Spleen (tissue), 11 donors: Measurements from ENCODE around the gene ITIH4. TPM values are rescaled to one million over a fixed set of nuclear protein-coding genes. Genes with fewer than 3 reads are reported as not detected.
A peak's percentile ranks its signal among the peaks of the same experiment; 100 is the strongest.

Source experiments
- DNase-seq: peaks from one replicate; pipeline ENCODE4 v3.0.0-alpha.2; 2020
- H3K27ac ChIP-seq, 8 donors: fragments of 200-600 bp; sonication (generic) in 7 of 8; 1 replicate in 4 of 8; 2 replicates in 4 of 8; pipeline versions ENCODE4 v1.5.0 to v1.8.0; 2016 to 2021; ENCODE audit warnings: inconsistent platforms in 4 of 8, mild to moderate bottlenecking in 4 of 8, moderate library complexity in 1 of 8
- H3K27me3 ChIP-seq, 7 donors: fragments of 200-600 bp; sonication (generic) in 6 of 7; replicated peaks in 1 of 7; 1 replicate in 4 of 7; 2 replicates in 3 of 7; pipeline versions ENCODE4 v1.5.0 to v1.8.0; 2016 to 2021; ENCODE audit warnings: inconsistent platforms in 3 of 7, mild to moderate bottlenecking in 1 of 7
- H3K36me3 ChIP-seq, 6 donors: fragments of 200-600 bp; sonication (generic) in 5 of 6; 1 replicate in 4 of 6; 2 replicates in 2 of 6; pipeline versions ENCODE4 v1.5.0 to v1.8.0; 2016 to 2021; ENCODE audit warnings: inconsistent platforms in 2 of 6
- H3K4me1 ChIP-seq, 6 donors: fragments of 200-600 bp; sonication (generic) in 5 of 6; 1 replicate in 3 of 6; 2 replicates in 3 of 6; pipeline versions ENCODE4 v1.5.0 to v1.8.0; 2016 to 2021; ENCODE audit warnings: inconsistent platforms in 3 of 6
- H3K4me3 ChIP-seq, 8 donors: fragments of 200-600 bp; sonication (generic) in 7 of 8; 1 replicate in 4 of 8; 2 replicates in 4 of 8; pipeline versions ENCODE4 v1.5.0 to v1.8.0; 2016 to 2021; ENCODE audit warnings: inconsistent platforms in 4 of 8, mild to moderate bottlenecking in 4 of 8, moderate library complexity in 2 of 8
- H3K9me3 ChIP-seq, 8 donors: fragments of 200-600 bp; sonication (generic) in 7 of 8; 1 replicate in 4 of 8; 2 replicates in 4 of 8; pipeline versions ENCODE4 v1.5.0 to v1.8.0; 2016 to 2021; ENCODE audit warnings: inconsistent platforms in 4 of 8
- POLR2A ChIP-seq, 3 donors: fragments of 450-650 bp; IDR thresholded peaks; one replicate each; pipeline ENCODE4 v1.5.1; 2017; ENCODE audit warnings: antibody characterized with exemption in 3 of 3, mild to moderate bottlenecking in 1 of 3
- POLR2AphosphoS5 ChIP-seq, 3 donors: sonication (generic); formaldehyde crosslinking; IDR thresholded peaks; one replicate each; pipeline ENCODE4 v1.5.1; 2017; ENCODE audit warnings: antibody characterized with exemption in 3 of 3
- WGBS, 5 donors: extraction: QIAGEN DNeasy Blood & Tissue Kit in 3 of 5; methylation state at CpG; one replicate each; pipeline versions ENCODE4 v1.1.5 to v1.1.7; 2013 to 2018; 5-methylcytosine and 5-hydroxymethylcytosine counted together
- intact Hi-C: fragments of 100-400 bp; cut with DNase I; formaldehyde crosslinking; loops from one replicate; pipeline ENCODE4 v1.15.0; 2023; ENCODE audit warnings: low total_unique reads
- polyA plus RNA-seq, 3 donors: library from polyadenylated mRNA; stranded (reverse); fragments of 200-250 nt; gene quantifications; one replicate each; pipeline ENCODE4 v1.2.1, GENCODE V29; 2013
- total RNA-seq, 7 donors: library from RNA; depleted of rRNA in 3 of 7; stranded (reverse); fragments of >200 nt in 3 of 7; fragmentation: NEBNext Ultra II Directional in 4 of 7; extraction: Animal tissue kit (Norgen Biotek cat#: 25700) in 4 of 7; gene quantifications; one replicate each; pipeline versions ENCODE4 v1.1.0 to v1.2.1, GENCODE V29; 2016 to 2021
- TF ChIP-seq, protein P1 (sequence below), 11 experiments: fragments of 200-600 bp in 7 of 11; fragments of 450-650 bp in 4 of 11; sonication (generic) in 4 of 11; IDR thresholded peaks in 8 of 11; conservative IDR thresholded peaks in 3 of 11; 1 replicate in 7 of 11; 2 replicates in 4 of 11; pipeline versions ENCODE4 v1.4.0 to v1.8.0; 2016 to 2021; ENCODE audit warnings: antibody characterized with exemption in 11 of 11, inconsistent platforms in 4 of 11, mild to moderate bottlenecking in 1 of 11
- donor health status: healthy with polysubstance abuse.
- donor health status: DM: no; HTN: no; CAD: no; lungs with moderate emphysema.
- donor health status: DM: no; HTN: no; CAD: no.
- donor health status: Bipolar disorder and iron deficiency.
- donor health status: healthy.
- donor health status: DM: no; HTN: no; CAD: no.
- donor health status: DM: yes; HTN: yes; CAD: no.

The ITIH4 gene
- total and polyA plus RNA-seq, 10 donors: 9.9 to 54.2 (median 21.6) TPM

DNA sequence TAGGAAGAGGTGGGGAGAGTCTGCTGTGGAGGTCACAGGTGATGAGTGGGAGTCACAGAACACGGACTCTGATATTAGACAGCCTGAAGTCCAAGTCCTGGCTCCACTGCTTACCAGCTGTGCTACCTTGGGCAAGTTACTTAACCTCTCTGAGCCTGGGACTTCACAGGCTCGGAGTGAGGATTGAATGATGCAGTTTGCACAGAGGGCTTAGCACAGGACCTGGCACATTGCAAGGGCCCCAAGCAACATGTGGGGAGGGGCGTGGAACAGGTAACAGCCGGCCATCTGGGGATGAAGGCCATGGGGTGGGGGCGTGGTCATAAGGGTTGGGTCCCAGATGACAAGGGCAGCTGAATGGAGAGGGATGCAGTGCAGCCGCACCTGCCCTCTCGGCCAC is 40.1 kb downstream of the ITIH4 start:
- H3K4me3 ChIP-seq: no peak overlapping the region
- intact Hi-C loops: no loop called here
- no peaks in the 10 kb centered on the region for H3K36me3 ChIP-seq
- H3K9me3 ChIP-seq: no peaks in the 10 kb centered on the region
- no peaks in the 10 kb centered on the region for H3K27me3 ChIP-seq
- no peak overlapping the region for H3K27ac ChIP-seq
- TF ChIP-seq POLR2AphosphoS5 (IDR thresholded peaks at IDR 0.05): no peak
- TF ChIP-seq POLR2A (IDR thresholded peaks at IDR 0.05): no peak
- TF ChIP-seq, protein P1, sequence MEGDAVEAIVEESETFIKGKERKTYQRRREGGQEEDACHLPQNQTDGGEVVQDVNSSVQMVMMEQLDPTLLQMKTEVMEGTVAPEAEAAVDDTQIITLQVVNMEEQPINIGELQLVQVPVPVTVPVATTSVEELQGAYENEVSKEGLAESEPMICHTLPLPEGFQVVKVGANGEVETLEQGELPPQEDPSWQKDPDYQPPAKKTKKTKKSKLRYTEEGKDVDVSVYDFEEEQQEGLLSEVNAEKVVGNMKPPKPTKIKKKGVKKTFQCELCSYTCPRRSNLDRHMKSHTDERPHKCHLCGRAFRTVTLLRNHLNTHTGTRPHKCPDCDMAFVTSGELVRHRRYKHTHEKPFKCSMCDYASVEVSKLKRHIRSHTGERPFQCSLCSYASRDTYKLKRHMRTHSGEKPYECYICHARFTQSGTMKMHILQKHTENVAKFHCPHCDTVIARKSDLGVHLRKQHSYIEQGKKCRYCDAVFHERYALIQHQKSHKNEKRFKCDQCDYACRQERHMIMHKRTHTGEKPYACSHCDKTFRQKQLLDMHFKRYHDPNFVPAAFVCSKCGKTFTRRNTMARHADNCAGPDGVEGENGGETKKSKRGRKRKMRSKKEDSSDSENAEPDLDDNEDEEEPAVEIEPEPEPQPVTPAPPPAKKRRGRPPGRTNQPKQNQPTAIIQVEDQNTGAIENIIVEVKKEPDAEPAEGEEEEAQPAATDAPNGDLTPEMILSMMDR (IDR thresholded peaks at IDR 0.05 in 8 of 11, conservative IDR thresholded peaks at IDR 0.05 in 3 of 11): no peak
- DNase-seq: peak; percentile 57
- peaks cover 0 to 15% (median 0%) of the 10 kb centered on the region in 6 donors for H3K4me1 ChIP-seq
- 70 to 91% (median 86%) methylated on average over 7 of the region's 7 CpGs for WGBS, 5 donors

DNA sequence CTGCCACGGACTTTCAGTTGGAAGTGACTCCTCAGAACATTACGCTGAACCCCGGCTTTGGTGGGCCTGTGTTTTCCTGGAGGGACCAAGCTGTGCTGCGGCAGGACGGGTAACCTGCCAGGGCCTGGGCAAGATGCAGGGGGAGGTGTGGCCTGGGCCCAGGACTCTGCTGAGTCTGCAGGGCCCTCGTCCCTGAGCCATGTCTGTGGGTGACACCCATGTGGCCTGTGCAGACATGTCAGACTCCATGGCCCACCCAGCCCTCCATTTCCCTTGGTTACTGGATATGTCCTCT is 40.8 kb downstream of the ITIH4 start:
- Histone ChIP-seq H3K36me3 (no peaks in the 10 kb centered on the region), H3K27ac (no peak overlapping the region), H3K27me3 (no peaks in the 10 kb centered on the region), H3K4me1 (peaks cover 0 to 9% (median 0%) of the 10 kb centered on the region in 6 donors), H3K9me3 (no peaks in the 10 kb centered on the region), H3K4me3 (no peak overlapping the region)
- TF ChIP-seq, protein P1 (IDR thresholded peaks at IDR 0.05 in 8 of 11, conservative IDR thresholded peaks at IDR 0.05 in 3 of 11): no peak
- DNase-seq: peak; percentile 71
- intact Hi-C loops: no loop called here
- WGBS, 5 donors: 80 to 98% (median 86%) methylated on average over 4 to 6 of the region's 6 CpGs

DNA sequence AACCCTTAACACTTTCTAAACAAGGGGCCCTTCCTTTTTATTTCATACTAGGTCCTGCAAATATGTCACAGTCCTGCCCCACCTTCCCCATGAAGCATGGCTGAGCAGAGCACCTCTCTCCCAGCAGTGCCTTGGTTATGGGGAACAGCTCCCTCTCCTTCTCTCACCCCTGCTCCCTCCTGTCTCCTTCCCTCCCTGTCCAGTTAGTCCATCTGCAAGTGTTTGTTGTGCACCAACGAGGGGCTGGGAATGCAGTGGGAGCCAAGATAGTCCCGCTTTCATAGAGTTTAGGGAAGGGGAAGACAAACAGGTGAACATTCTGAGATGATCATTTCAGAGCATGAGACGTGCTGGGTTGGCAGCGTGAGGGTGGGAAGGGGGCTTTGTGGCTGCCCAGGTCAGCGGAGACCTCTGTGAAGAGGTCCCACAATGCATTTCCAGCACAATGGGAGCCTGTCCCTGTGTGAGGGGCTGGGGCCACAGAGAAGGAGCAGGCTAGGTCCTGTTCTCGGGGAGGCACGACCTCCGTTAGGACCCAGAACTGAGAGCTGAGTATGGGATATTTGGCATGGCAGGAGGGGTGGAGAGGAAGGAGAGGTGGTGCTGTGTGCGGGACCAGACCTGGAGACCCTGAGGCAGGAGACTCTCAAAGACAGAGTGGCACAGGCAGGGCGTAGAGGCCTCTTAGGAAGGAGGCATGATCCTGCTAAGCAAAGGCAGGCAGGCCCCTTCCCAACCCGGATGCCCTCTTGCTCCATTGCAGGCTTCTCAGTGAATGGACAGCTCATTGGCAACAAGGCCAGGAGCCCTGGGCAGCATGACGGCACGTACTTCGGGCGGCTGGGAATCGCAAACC is 41.4 kb downstream of the ITIH4 start:
- Histone ChIP-seq H3K4me3 (no peak overlapping the region), H3K9me3 (no peaks in the 10 kb centered on the region), H3K27me3 (no peaks in the 10 kb centered on the region), H3K27ac (no peak overlapping the region), H3K36me3 (no peaks in the 10 kb centered on the region), H3K4me1 (peaks cover 0 to 9% (median 0%) of the 10 kb centered on the region in 6 donors)
- intact Hi-C loops: no loop called here
- TF ChIP-seq, protein P1 (IDR thresholded peaks at IDR 0.05 in 8 of 11, conservative IDR thresholded peaks at IDR 0.05 in 3 of 11): no peak
- no peak for TF ChIP-seq POLR2AphosphoS5 (IDR thresholded peaks at IDR 0.05)
- no peak for TF ChIP-seq POLR2A (IDR thresholded peaks at IDR 0.05)
- DNase-seq: peak; percentile 53
- WGBS, 5 donors: 83 to 93% (median 86%) methylated on average over 16 of the region's 16 CpGs

DNA sequence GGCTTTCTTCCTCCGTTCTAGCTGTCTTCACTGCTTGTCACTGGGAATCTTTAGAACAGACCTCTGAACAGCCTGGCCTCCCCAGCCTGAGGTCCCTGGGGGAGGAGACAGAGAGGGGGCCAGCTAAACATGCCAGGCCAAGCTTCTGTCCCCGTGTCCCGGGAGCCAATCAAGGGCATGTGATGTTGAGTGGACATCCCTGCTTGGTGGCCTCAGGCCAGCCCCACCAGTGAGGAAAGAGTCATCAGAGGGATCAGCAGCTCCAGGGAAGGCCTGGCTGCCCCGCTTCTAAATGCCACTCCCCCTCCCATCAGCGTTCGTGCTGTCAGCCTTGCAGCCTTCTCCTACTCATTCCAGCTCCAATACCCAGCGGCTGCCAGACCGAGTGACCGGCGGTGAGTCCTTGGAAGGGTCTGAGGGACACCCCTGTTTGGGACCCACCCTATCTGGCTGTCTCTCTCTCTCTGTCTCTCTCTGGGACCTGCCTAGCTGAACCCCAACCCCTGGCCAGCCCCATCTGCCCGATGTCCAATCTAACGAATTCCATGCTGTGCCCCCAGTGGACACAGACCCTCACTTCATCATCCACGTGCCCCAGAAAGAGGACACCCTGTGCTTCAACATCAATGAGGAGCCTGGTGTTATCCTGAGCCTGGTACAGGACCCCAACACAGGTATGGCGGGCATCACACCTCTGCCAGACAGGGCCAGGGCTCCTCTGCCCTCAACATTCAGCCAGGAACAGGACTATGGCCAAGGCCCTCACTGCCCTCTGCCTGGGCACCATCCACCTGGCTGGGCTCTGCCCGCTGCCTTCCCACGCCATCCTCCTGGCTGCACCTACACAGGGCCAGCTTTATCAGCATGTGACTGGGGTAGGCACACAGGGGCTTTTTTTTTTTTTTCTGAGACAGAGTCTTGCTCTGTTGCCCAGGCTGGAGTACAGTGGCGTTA is 42.5 kb downstream of the ITIH4 start:
- DNase-seq: peak; percentile 72
- Histone ChIP-seq H3K9me3 (no peaks in the 10 kb centered on the region), H3K27me3 (no peaks in the 10 kb centered on the region), H3K36me3 (no peaks in the 10 kb centered on the region), H3K4me1 (no peaks in the 10 kb centered on the region), H3K4me3 (peak overlapping the region in 1 of 8 donors; percentile 28), H3K27ac (peak overlapping the region in 2 of 8 donors; percentile 21 to 52)
- WGBS, 5 donors: 65 to 81% (median 75%) methylated on average over 16 to 17 of the region's 17 CpGs
- intact Hi-C loops: no loop called here
- TF ChIP-seq, protein P1 (IDR thresholded peaks at IDR 0.05 in 8 of 11, conservative IDR thresholded peaks at IDR 0.05 in 3 of 11): no peak
- TF ChIP-seq POLR2A (IDR thresholded peaks at IDR 0.05) (no peak), POLR2AphosphoS5 (IDR thresholded peaks at IDR 0.05) (peak; percentile 20 to 46 (median 41))
